ENCODE measurements around the gene TPRG1.

Gene TPRG1

DNA sequence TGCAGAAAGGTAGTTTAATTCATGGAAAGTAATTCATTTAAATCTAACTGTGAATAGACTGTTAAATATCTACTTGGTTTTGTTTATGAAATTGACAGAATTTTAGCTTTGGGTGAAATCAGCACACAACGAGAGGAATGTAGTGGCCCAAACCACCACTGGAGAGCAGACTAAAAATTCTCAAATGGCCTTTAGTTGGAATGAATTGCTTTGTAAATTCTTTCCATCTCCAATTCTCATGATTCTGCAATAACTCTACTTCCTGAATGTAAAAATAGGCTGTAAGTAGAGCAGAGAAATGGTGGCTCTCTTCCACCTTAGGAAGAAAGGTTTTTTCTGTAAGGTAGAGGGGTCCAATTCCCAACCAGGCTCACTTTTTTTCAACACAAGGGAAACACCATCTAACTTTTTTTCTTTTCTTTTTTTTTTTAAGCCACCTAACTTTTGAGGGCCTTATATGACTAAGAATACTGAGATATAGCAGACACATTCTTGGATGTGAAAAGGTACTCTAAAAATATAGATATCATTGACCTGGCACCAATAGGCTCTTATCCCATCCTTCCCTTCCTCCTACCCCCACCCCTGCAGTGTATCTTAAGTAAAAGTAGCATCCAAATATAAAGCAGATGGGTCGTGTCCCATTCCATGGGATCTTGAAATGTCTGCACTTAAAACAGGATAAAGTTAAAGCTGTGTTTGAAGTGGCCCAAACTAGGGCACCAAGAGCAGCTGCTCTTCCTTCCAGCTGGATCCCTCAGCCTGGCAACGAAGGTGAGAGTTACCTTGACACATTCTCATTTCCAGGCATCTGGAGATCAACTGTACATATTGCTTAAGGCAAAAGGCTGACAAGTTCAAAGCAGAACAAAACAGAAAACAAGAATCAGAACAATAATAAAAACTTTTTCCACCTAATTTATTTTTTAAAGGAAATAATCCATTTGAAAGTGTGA, 194.1 kb downstream of the TPRG1 start:
- Mint-ChIP-seq H3K9me3 (no peaks in the 10 kb centered on the region), H3K4me3 (no peak overlapping the region), H3K27me3 (no peaks in the 10 kb centered on the region), H3K4me1 (peaks cover 12% of the 10 kb centered on the region), H3K27ac (ENCODE audit: low read depth) (no peak overlapping the region), H3K36me3 (ENCODE audit: insufficient read depth) (no peaks in the 10 kb centered on the region)
- DNase-seq (ENCODE audit: low spot score in 2 of 2) (no peak), ATAC-seq (replicated peaks; ENCODE audit: extremely low read depth, poor library complexity, severe bottlenecking) (no peak)

DNA sequence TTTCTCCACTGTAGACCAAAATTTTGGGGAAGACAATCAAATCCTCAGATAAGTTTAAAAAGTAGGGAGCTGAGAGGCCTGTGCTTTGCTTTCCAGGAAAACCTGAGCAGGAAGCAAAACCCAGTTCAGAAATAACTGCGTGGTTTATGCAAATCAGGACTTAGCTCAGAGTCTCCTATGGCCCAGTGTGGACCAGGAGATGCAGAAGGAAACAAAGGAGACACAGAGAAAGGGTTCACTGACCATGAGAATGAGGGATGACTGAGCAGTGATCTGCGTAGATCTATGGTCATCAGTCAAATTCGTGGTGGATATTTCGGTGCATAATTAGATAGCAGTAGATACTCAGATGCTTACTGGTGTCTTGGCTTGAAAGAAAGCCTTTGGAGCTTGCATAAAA, 196.6 kb downstream of the TPRG1 start:
- Mint-ChIP-seq H3K36me3 (ENCODE audit: insufficient read depth) (no peaks in the 10 kb centered on the region), H3K4me3 (no peak overlapping the region), H3K27me3 (no peaks in the 10 kb centered on the region), H3K4me1 (peaks cover 30% of the 10 kb centered on the region), H3K27ac (ENCODE audit: low read depth) (no peak overlapping the region), H3K9me3 (no peaks in the 10 kb centered on the region)
- DNase-seq (ENCODE audit: low spot score in 2 of 2) (no peak), ATAC-seq (replicated peaks; ENCODE audit: extremely low read depth, poor library complexity, severe bottlenecking) (no peak)

DNA sequence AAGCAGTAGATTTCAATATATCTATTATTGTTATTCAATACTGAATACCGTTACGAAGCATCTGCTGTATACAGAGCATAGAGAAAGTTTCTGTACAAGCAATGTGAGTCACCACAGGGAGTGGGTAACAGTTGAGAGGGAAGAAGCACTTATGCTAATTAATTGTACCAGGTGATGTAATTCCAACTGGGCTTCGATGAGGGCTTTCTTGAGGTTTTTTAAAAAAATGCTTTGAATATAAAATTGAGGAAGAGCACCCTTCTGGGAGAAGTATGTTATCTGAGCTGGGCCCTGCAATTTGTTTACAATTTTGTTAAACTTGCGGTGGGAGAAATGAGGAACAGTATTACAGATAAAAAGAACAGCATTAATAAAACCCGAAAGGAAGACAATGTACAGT, 197.9 kb downstream of the TPRG1 start:
- Mint-ChIP-seq H3K9me3 (no peaks in the 10 kb centered on the region), H3K4me3 (no peak overlapping the region), H3K4me1 (peaks cover 28% of the 10 kb centered on the region), H3K27ac (ENCODE audit: low read depth) (no peak overlapping the region), H3K36me3 (ENCODE audit: insufficient read depth) (peaks cover 2% of the 10 kb centered on the region), H3K27me3 (no peaks in the 10 kb centered on the region)
- DNase-seq (ENCODE audit: low spot score in 2 of 2) (no peak), ATAC-seq (replicated peaks; ENCODE audit: extremely low read depth, poor library complexity, severe bottlenecking) (no peak)

DNA sequence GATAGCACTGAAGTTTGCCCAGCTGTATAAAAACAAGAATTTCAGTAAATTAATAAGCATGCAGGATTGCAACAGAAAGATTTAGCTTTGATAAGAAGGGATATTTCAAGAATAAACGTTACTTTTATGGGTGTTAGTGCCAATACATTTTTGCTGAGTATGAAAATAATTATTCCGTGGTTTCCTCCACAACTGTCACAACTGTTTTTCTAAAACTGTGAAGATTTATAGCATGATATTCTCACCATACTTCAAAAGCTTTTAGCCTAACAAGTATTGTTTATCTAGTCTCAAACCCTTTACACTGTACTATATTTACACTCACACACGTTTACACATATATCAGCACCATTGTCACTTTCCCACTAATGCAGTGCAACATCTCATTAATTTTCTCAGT, 200.5 kb downstream of the TPRG1 start:
- Mint-ChIP-seq H3K9me3 (no peaks in the 10 kb centered on the region), H3K27ac (ENCODE audit: low read depth) (no peak overlapping the region), H3K27me3 (no peaks in the 10 kb centered on the region), H3K4me1 (peaks cover 28% of the 10 kb centered on the region), H3K36me3 (ENCODE audit: insufficient read depth) (peaks cover 2% of the 10 kb centered on the region), H3K4me3 (no peak overlapping the region)
- no peak for DNase-seq (ENCODE audit: low spot score in 2 of 2)
- ATAC-seq (replicated peaks; ENCODE audit: extremely low read depth, poor library complexity, severe bottlenecking): no peak

Measured in central memory CD8-positive, alpha-beta T cell (primary cell).